ENCODE data around the gene PTAR1. TPM values are rescaled to one million over a fixed set of nuclear protein-coding genes. Genes with fewer than 3 reads are reported as not detected.

Gene PTAR1
- total RNA-seq, 2 experiments from 2014 or later, result 48.2 to 68.8 TPM

DNA sequence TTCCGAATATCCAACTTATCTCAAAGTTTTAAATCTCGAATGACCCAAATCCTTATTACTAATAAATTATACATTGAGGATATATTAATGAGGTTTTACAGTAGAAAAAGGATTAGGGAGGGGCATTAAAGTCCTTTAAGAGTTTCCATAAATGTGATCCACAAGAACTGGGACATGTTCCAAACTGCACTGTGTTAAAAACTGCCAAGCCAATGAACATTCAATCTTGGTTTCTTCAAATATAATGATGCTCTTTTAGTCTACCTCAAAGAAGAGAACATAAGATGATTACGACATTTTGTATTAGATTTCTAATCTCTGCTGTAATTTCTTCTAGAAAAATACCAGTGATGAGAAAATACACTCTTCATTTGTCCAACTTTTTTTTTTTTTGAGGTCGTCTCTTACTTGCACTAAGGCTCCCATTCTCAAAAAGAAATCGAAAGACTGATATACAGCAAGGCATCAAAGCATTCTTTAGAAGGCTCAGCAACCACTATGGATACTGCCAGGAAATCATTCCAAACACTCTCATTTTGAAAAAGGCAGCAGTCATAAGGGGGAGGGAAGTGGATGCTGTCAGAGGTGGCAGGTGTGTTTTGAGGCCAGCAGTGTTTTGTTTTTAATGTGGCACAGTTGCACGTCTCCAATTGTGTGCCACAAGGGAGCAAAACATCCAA is 1.7 kb downstream of the PTAR1 start:
- Histone ChIP-seq H3K9me3 (ENCODE audit: low read length) (no peaks in the 10 kb centered on the region), H3K4me2 (ENCODE audit: low read length) (peak overlapping the region; percentile 94), H3K4me1 (ENCODE audit: insufficient read depth, low read length, poor library complexity, severe bottlenecking) (peaks cover 21% of the 10 kb centered on the region), H2AFZ (ENCODE audit: low read length) (no peak overlapping the region), H3K9me2 (ENCODE audit: insufficient read depth, low read length) (no peaks in the 10 kb centered on the region), H3K4me3 (ENCODE audit: low read depth, low read length, poor library complexity, severe bottlenecking) (peak overlapping the region; percentile 76), H3K36me3 (ENCODE audit: insufficient read depth, low read length) (peaks cover 30% of the 10 kb centered on the region), H4K20me1 (ENCODE audit: insufficient read depth, low read length) (0 out of 2 replicates have a peak, but pooled peaks cover 6% of the 10 kb centered on the region), H3K27ac (ENCODE audit: low read depth, low read length, poor library complexity, severe bottlenecking) (no peak overlapping the region), H3K79me2 (ENCODE audit: insufficient read depth, low read depth, low read length) (peaks cover 59% of the 10 kb centered on the region)
- TF ChIP-seq, protein P1, sequence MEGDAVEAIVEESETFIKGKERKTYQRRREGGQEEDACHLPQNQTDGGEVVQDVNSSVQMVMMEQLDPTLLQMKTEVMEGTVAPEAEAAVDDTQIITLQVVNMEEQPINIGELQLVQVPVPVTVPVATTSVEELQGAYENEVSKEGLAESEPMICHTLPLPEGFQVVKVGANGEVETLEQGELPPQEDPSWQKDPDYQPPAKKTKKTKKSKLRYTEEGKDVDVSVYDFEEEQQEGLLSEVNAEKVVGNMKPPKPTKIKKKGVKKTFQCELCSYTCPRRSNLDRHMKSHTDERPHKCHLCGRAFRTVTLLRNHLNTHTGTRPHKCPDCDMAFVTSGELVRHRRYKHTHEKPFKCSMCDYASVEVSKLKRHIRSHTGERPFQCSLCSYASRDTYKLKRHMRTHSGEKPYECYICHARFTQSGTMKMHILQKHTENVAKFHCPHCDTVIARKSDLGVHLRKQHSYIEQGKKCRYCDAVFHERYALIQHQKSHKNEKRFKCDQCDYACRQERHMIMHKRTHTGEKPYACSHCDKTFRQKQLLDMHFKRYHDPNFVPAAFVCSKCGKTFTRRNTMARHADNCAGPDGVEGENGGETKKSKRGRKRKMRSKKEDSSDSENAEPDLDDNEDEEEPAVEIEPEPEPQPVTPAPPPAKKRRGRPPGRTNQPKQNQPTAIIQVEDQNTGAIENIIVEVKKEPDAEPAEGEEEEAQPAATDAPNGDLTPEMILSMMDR (conservative IDR thresholded peaks at IDR 0.05; ENCODE audit: low read length), result no peak
- no peak for TF ChIP-seq EZH2phosphoT487 (IDR thresholded peaks at IDR 0.05; ENCODE audit: borderline replicate concordance, low read depth, low read length)
- intact Hi-C loops (cut with micrococcal nuclease; ENCODE audit: unreplicated experiment), result loop anchor here (10.0 kb wide), 1 partner anchor 973 kb away; a partner anchor contains a TSS
- CTCF ChIA-PET (ENCODE audit: unreplicated experiment), result no interaction called here
- POLR2A ChIA-PET, result interaction anchor here (0.6 to 2.8 kb wide), 6 partner anchors 12 to 970 kb away, joined by 3 to 20 read pairs (median 4); no protein-coding TSS in a partner anchor
- peak; percentile 37 for DNase-seq (ENCODE audit: low spot score)
- no TSS peak for BruUV-seq (replicated peaks)

DNA sequence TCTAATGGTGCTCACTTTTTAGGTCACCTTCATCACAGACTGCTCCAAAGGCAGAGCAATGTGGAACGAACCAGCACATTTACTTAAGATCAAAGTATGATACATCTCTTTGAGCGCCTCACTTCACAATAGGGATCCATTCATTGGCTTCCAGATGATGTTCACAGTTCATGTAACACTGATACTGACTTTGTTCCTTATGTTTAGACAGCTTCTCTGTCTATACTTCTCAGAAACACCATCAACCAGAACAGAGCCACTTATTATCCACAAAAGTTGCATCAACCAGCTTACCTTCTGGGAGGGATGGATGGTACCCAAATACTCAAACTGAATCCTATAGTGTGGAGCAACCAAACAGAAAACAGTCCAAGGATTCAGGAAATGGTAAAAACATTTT is 4.6 kb downstream of the PTAR1 start:
- no peak overlapping the region for H3K4me3 ChIP-seq (ENCODE audit: low read depth, low read length, poor library complexity, severe bottlenecking)
- H3K4me1 ChIP-seq (ENCODE audit: insufficient read depth, low read length, poor library complexity, severe bottlenecking), result peaks cover 17% of the 10 kb centered on the region
- POLR2A ChIA-PET, result interaction anchor here (0.7 to 0.8 kb wide), 2 partner anchors 43 to 639 kb away, joined by 3 to 4 read pairs; no protein-coding TSS in a partner anchor
- DNase-seq (ENCODE audit: low spot score), result no peak
- no peaks in the 10 kb centered on the region for H3K9me2 ChIP-seq (ENCODE audit: insufficient read depth, low read length)
- BruUV-seq (replicated peaks), result no TSS peak
- peaks cover 38% of the 10 kb centered on the region for H3K36me3 ChIP-seq (ENCODE audit: insufficient read depth, low read length)
- 0 out of 2 replicates have a peak, but pooled peaks cover 6% of the 10 kb centered on the region for H4K20me1 ChIP-seq (ENCODE audit: insufficient read depth, low read length)
- CTCF ChIA-PET (ENCODE audit: unreplicated experiment), result no interaction called here
- H2AFZ ChIP-seq (ENCODE audit: low read length), result no peak overlapping the region
- intact Hi-C loops (cut with micrococcal nuclease; ENCODE audit: unreplicated experiment), result loop anchor here (10.0 kb wide), 1 partner anchor 970 kb away; a partner anchor contains a TSS
- H3K4me2 ChIP-seq (ENCODE audit: low read length), result no peak overlapping the region
- no peak overlapping the region for H3K27ac ChIP-seq (ENCODE audit: low read depth, low read length, poor library complexity, severe bottlenecking)
- TF ChIP-seq, protein P1 (conservative IDR thresholded peaks at IDR 0.05; ENCODE audit: low read length), result no peak
- TF ChIP-seq EZH2phosphoT487 (IDR thresholded peaks at IDR 0.05; ENCODE audit: borderline replicate concordance, low read depth, low read length), result no peak
- no peaks in the 10 kb centered on the region for H3K9me3 ChIP-seq (ENCODE audit: low read length)
- H3K79me2 ChIP-seq (ENCODE audit: insufficient read depth, low read depth, low read length), result peaks cover 82% of the 10 kb centered on the region

GRCh38 chr9:69753830-69754229 is 6.0 kb downstream of the PTAR1 start:
- BruUV-seq (replicated peaks), result no TSS peak
- Histone ChIP-seq H3K9me3 (ENCODE audit: low read length) (no peaks in the 10 kb centered on the region), H3K36me3 (ENCODE audit: insufficient read depth, low read length) (peaks cover 52% of the 10 kb centered on the region), H3K4me2 (ENCODE audit: low read length) (no peak overlapping the region), H3K9me2 (ENCODE audit: insufficient read depth, low read length) (no peaks in the 10 kb centered on the region), H3K4me1 (ENCODE audit: insufficient read depth, low read length, poor library complexity, severe bottlenecking) (peaks cover 25% of the 10 kb centered on the region), H3K27ac (ENCODE audit: low read depth, low read length, poor library complexity, severe bottlenecking) (no peak overlapping the region), H4K20me1 (ENCODE audit: insufficient read depth, low read length) (0 out of 2 replicates have a peak, but pooled peaks cover 6% of the 10 kb centered on the region), H3K4me3 (ENCODE audit: low read depth, low read length, poor library complexity, severe bottlenecking) (no peak overlapping the region), H2AFZ (ENCODE audit: low read length) (no peak overlapping the region), H3K79me2 (ENCODE audit: insufficient read depth, low read depth, low read length) (peaks cover 78% of the 10 kb centered on the region)
- CTCF ChIA-PET (ENCODE audit: unreplicated experiment), result no interaction called here
- TF ChIP-seq EZH2phosphoT487 (IDR thresholded peaks at IDR 0.05; ENCODE audit: borderline replicate concordance, low read depth, low read length), result no peak
- TF ChIP-seq, protein P1 (conservative IDR thresholded peaks at IDR 0.05; ENCODE audit: low read length), result no peak
- intact Hi-C loops (cut with micrococcal nuclease; ENCODE audit: unreplicated experiment), result loop anchor here (10.0 kb wide), 1 partner anchor 969 kb away; a partner anchor contains a TSS
- DNase-seq (ENCODE audit: low spot score), result no peak
- POLR2A ChIA-PET, result interaction anchor here (0.6 to 2.3 kb wide), 2 partner anchors 19 to 20 kb away, joined by 3 to 9 read pairs; no protein-coding TSS in a partner anchor
